Heart right ventricle (tissue), 16 donors: ENCODE data around the gene STK24. TPM values are rescaled to one million over a fixed set of nuclear protein-coding genes. Genes with fewer than 3 reads are reported as not detected.

Source experiments
- ATAC-seq, 8 donors: fragments of 200-7000 bp; cut with Tn5 transposase; one replicate each; pipeline ENCODE4 v1.9.1; 2020; ENCODE audit warnings: mild to moderate bottlenecking in 8 of 8, moderate library complexity in 8 of 8, moderate number of reproducible peaks in 1 of 8
- DNase-seq, 2 donors: peaks; one replicate each; pipeline ENCODE4 v3.0.0-alpha.2; 2020
- H3K27ac ChIP-seq, 10 donors: fragments of 200-600 bp; sonication (generic) in 2 of 10; one replicate each; pipeline versions ENCODE4 v1.5.0 to v1.8.0; 2020 to 2022; ENCODE audit warnings: mild to moderate bottlenecking in 3 of 10
- H3K27me3 ChIP-seq, 7 donors: fragments of 200-600 bp; one replicate each; pipeline ENCODE4 v1.8.0; 2021 to 2022; ENCODE audit warnings: mild to moderate bottlenecking in 2 of 7
- H3K36me3 ChIP-seq, 9 donors: fragments of 200-600 bp; sonication (generic) in 1 of 9; one replicate each; pipeline versions ENCODE4 v1.5.0 to v1.8.0; 2020 to 2022; ENCODE audit warnings: mild to moderate bottlenecking in 2 of 9
- H3K4me1 ChIP-seq, 9 donors: fragments of 200-600 bp; sonication (generic) in 1 of 9; one replicate each; pipeline versions ENCODE4 v1.5.0 to v1.8.0; 2020 to 2022; ENCODE audit warnings: mild to moderate bottlenecking in 4 of 9
- H3K4me3 ChIP-seq, 10 donors: fragments of 200-600 bp; sonication (generic) in 2 of 10; one replicate each; pipeline versions ENCODE4 v1.5.0 to v1.8.0; 2020 to 2022; ENCODE audit warnings: mild to moderate bottlenecking in 7 of 10, moderate library complexity in 2 of 10
- H3K9me3 ChIP-seq, 11 donors: fragments of 200-600 bp in 10 of 11; sonication (generic) in 2 of 11; one replicate each; pipeline versions ENCODE4 v1.5.0 to v1.8.0; 2013 to 2022; ENCODE audit warnings: mild to moderate bottlenecking in 2 of 11, control low read depth in 1 of 11, moderate library complexity in 1 of 11
- WGBS, 2 donors: extraction: QIAGEN DNeasy Blood & Tissue Kit; methylation state at CpG; one replicate each; pipeline ENCODE4 v1.1.7; 2013; ENCODE audit warnings: inconsistent platforms in 1 of 2; 5-methylcytosine and 5-hydroxymethylcytosine counted together
- intact Hi-C, 10 donors: fragments of 100-400 bp; cut with DNase I; formaldehyde crosslinking; loops; one replicate each; pipeline versions ENCODE4 v1.11.1 to v1.14.2; 2022
- polyA plus RNA-seq, 2 donors: library from polyadenylated mRNA; stranded (reverse); fragments of 200-250 nt; gene quantifications; one replicate each; pipeline ENCODE4 v1.2.3, GENCODE V29; 2013
- total RNA-seq, 10 donors: library from RNA; stranded (reverse); fragmentation: NEBNext Ultra II Directional in 3 of 10; extraction: Animal tissue kit (Norgen Biotek cat#: 25700) in 3 of 10; gene quantifications; one replicate each; pipeline versions ENCODE4 v1.2.1 to v1.2.4, GENCODE V29; 2021 to 2023
- TF ChIP-seq, protein P1 (sequence below), 9 donors: fragments of 200-600 bp; sonication (generic) in 2 of 9; IDR thresholded peaks; one replicate each; pipeline versions ENCODE4 v1.5.0 to v1.8.0; 2021 to 2022; ENCODE audit warnings: antibody characterized with exemption in 9 of 9, mild to moderate bottlenecking in 5 of 9, moderate library complexity in 1 of 9
- donor health status: Arrhythmogenic right ventricular cardiomyopathy.
- donor health status: ischemic (EF 13 %, LVEDD 7.1; RV severe dilation, severe dysfunction).
- donor health status: healthy with polysubstance abuse.
- donor health status: DM: no; HTN: yes; CAD: no.
- donor health status: DM: no; HTN: no; CAD: no.
- donor health status: ischemic (EF 25% LVEDD 6.9; RV normal size, moderate dysfunction).
- donor health status: ischemic (EF 25% LVEDD 5.7; RV mildly dilated, moderate dysfunction).
- donor health status: healthy.
- donor health status: DM: yes; HTN: yes; CAD: no.
- donor health status: Ischemic cardiomyopathy.
- donor health status: ischemic (EF 35%, LVEDD 5.7; RV mildly dilated, moderate dysfunction).
- donor health status: nonischemic (EF 11% LVEDD 7.7; RV severe dilation, severe dysfunction).
- donor health status: DM: yes; HTN: yes; CAD: no.
- donor health status: PGD.
- donor health status: ischemic (EF 29% LVEDD 5.4; RV normal size, mild dysfunction).
- donor health status: nonischemic (EF 23%, LVEDD 6.1; RV moderate dilation, normal function).

The STK24 gene
- total and polyA plus RNA-seq, 12 donors: 20.8 to 72.9 (median 61.5) TPM

DNA sequence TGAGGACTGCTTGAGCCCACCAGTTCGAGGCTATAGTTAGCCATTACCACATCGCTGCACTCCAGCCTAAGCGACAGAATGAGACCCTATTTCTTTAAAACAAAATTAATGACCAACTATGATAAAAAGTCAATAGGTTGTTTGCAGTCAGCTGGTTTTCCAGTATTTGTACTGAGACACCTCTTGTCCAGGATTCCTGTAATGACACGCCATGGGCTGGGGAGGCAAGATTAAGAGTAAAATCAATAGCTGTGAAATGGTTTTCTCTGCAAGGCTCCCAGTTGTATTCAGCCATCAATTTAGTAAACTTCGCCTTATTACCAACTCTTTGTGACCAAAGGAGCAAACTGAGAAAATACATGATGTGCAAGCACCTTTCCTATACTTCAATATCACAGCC, 29.5 kb downstream of the STK24 start:
- DNase-seq (no peak), ATAC-seq (no peak)
- 97 to 98% methylated on average over 5 of the region's 5 CpGs for WGBS, 2 donors
- H3K27ac ChIP-seq: no peak overlapping the region
- TF ChIP-seq, protein P1, sequence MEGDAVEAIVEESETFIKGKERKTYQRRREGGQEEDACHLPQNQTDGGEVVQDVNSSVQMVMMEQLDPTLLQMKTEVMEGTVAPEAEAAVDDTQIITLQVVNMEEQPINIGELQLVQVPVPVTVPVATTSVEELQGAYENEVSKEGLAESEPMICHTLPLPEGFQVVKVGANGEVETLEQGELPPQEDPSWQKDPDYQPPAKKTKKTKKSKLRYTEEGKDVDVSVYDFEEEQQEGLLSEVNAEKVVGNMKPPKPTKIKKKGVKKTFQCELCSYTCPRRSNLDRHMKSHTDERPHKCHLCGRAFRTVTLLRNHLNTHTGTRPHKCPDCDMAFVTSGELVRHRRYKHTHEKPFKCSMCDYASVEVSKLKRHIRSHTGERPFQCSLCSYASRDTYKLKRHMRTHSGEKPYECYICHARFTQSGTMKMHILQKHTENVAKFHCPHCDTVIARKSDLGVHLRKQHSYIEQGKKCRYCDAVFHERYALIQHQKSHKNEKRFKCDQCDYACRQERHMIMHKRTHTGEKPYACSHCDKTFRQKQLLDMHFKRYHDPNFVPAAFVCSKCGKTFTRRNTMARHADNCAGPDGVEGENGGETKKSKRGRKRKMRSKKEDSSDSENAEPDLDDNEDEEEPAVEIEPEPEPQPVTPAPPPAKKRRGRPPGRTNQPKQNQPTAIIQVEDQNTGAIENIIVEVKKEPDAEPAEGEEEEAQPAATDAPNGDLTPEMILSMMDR (IDR thresholded peaks at IDR 0.05): no peak
- H3K36me3 ChIP-seq: peaks cover 0 to 18% (median 0%) of the 10 kb centered on the region in 9 donors
- H3K4me1 ChIP-seq: peaks cover 13 to 64% (median 48%) of the 10 kb centered on the region in 9 donors
- H3K9me3 ChIP-seq: peaks cover 0 to 7% (median 0%) of the 10 kb centered on the region in 11 donors
- no peak overlapping the region for H3K4me3 ChIP-seq
- intact Hi-C loops: no loop called here
- no peaks in the 10 kb centered on the region for H3K27me3 ChIP-seq

DNA sequence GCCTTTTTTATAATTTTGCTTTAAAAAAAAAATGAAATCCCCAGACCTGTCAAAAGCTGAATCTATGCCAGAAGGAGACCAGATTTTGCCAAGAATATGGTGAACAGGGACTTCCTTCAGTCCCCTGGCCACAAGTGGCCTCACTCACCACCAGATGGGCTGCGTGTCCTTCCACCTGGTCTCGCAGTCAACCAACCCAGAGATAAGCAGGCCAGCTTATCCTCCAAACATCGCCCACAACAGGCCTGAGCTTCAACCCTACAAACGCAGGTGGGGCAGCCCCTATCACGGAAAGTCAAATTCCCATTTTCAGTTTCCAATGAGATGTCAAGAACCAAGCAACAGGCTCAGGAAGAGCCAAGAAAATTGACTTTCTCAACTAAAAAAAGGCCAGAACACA, 30.5 kb downstream of the STK24 start:
- Histone ChIP-seq H3K27ac (peak overlapping the region in 1 of 10 donors; percentile 3), H3K4me1 (peaks cover 13 to 75% (median 59%) of the 10 kb centered on the region in 9 donors), H3K4me3 (no peak overlapping the region), H3K36me3 (peaks cover 0 to 14% (median 0%) of the 10 kb centered on the region in 9 donors), H3K27me3 (no peaks in the 10 kb centered on the region), H3K9me3 (peaks cover 0 to 7% (median 0%) of the 10 kb centered on the region in 11 donors)
- 81 to 85% methylated on average over 5 of the region's 5 CpGs for WGBS, 2 donors
- DNase-seq: no peak
- intact Hi-C loops: no loop called here
- TF ChIP-seq, protein P1 (IDR thresholded peaks at IDR 0.05): no peak
- ATAC-seq: no peak

DNA sequence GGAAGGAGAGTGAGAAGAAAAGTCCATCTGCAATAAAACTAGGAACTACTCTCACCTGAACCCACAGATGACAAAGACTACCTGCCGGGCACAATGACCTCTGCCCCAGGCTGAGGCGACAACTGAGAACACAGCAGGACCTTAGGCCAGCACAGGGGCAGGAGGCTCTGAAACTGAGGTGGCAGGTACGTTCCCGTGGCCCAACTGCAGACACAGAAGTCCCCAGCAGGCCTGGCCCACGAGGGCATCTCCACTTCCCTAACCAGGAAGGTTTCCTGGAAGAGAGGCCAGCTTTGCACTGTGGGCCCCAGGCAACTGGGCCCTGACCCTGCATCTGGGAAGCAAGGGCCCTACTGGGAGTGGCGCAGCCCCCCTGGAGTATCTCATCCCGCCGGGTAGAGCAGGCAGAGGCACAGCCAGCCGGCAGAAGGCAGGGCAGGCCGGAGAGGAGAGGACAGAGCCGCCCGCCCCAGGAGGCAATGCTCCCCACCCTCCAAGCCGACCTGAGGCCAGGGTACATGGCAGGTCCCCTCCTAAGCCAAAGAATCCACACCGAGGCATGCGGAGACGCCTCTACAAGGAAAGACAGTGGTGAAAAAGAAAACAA, 32.7 kb downstream of the STK24 start:
- Histone ChIP-seq H3K4me3 (no peak overlapping the region), H3K4me1 (peaks cover 13 to 88% (median 75%) of the 10 kb centered on the region in 9 donors), H3K36me3 (peaks cover 0 to 5% (median 0%) of the 10 kb centered on the region in 9 donors), H3K27ac (peak overlapping the region in 7 of 10 donors; percentile 24 to 85 (median 42)), H3K27me3 (no peaks in the 10 kb centered on the region), H3K9me3 (no peaks in the 10 kb centered on the region)
- DNase-seq (no peak), ATAC-seq (peak in 7 of 8 donors; percentile 7 to 42 (median 25))
- WGBS, 2 donors: 50 to 62% methylated on average over 16 of the region's 16 CpGs
- TF ChIP-seq, protein P1 (IDR thresholded peaks at IDR 0.05): no peak
- intact Hi-C loops: no loop called here

DNA sequence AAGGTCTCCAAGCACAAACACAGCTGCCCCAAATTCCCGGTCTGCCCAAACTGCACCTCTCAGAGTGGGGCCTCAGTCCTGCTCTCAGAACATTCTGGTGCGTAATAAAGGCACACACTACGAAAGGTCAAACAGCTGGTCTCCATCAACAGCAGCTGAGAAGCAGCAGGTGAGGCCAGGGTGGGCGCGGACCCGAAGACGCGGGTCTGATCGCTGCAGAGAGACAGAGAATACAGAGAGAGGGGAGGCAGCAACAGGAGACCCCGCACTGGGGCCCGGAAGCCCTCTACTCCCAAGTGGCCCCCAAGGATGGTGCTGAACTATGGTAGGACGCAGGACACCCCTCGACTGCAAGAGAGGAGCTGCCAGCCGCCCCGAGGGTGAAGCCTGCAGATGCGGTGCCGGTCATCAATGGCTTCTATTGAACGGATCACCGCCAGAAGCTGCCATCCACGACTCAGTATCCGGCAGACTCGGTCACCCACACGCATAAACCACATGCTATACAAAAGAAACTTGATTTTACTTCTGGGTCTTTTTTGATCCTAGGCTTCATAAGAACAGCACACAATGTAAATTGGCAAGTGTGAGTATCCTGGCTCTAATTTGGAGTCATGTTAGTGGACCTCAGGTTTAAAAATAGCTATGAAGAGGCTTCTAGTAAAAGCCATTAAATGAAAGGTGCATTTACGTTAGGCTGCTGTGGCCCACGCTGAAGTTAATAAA, 33.4 kb downstream of the STK24 start:
- ATAC-seq (peak in 7 of 8 donors; percentile 9 to 53 (median 45)), DNase-seq (no peak)
- Histone ChIP-seq H3K4me3 (peak overlapping the region in 3 of 10 donors; percentile 1 to 42 (median 21)), H3K36me3 (no peaks in the 10 kb centered on the region), H3K9me3 (no peaks in the 10 kb centered on the region), H3K4me1 (peaks cover 13 to 90% (median 81%) of the 10 kb centered on the region in 9 donors), H3K27me3 (no peaks in the 10 kb centered on the region), H3K27ac (peak overlapping the region in 9 of 10 donors; percentile 11 to 85 (median 37))
- TF ChIP-seq, protein P1 (IDR thresholded peaks at IDR 0.05): no peak
- intact Hi-C loops: no loop called here
- WGBS, 2 donors: 74 to 75% methylated on average over 25 of the region's 25 CpGs
